Fibroblast of lung (primary cell): ENCODE measurements around the gene CEP170.

ENCODE experiments used
- EZH2 ChIP-seq: IDR thresholded peaks from 2 replicates; pipeline ENCODE4 v1.5.1; 2012; ENCODE audit warnings: low read length, control low read depth, mild to moderate bottlenecking; ENCODE audit errors: missing control alignments
- TF ChIP-seq, protein P1 (sequence below), 2 donors: IDR thresholded peaks in 1 of 2; conservative IDR thresholded peaks in 1 of 2; 1 replicate in 1 of 2; 2 replicates in 1 of 2; pipeline ENCODE4 v1.5.1; 2011 to 2012; ENCODE audit warnings: low read length in 2 of 2, control low read depth in 1 of 2, inconsistent platforms in 1 of 2, low read depth in 1 of 2, mild to moderate bottlenecking in 1 of 2

DNA sequence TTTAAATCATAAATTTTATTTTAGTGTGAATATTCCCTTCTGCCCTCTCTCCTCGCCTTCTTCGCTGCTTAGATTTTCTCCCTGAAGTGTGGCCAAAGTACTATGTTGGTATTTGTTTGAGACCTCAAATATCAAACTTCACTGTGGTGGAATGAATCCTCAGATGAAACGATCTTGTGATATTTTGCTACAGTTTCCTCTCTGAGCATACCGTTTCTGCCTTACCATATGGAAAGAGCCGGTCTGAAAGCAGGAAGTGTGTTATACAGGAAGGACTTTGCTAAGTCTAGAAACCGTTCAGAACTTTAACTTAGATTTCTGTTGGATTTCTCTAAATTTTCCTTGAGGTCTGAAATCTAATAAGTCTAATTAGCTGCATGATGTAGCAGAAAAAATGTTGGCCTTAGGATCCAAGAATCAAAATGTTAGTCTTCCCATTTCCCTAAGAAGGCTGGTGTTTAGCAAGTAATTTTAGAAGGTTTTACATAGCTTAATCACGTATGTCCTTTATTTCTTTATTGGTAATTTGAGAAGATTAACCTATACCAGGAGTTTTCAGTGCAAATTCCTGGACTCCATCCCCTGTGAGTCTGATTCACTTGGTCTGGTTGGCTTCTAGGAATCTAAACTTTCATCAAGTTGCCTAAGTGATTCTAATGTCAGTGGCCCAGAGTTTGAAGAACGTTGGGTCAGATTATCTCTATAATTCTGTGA is 31.5 kb upstream of the CEP170 start:
- TF ChIP-seq, protein P1, sequence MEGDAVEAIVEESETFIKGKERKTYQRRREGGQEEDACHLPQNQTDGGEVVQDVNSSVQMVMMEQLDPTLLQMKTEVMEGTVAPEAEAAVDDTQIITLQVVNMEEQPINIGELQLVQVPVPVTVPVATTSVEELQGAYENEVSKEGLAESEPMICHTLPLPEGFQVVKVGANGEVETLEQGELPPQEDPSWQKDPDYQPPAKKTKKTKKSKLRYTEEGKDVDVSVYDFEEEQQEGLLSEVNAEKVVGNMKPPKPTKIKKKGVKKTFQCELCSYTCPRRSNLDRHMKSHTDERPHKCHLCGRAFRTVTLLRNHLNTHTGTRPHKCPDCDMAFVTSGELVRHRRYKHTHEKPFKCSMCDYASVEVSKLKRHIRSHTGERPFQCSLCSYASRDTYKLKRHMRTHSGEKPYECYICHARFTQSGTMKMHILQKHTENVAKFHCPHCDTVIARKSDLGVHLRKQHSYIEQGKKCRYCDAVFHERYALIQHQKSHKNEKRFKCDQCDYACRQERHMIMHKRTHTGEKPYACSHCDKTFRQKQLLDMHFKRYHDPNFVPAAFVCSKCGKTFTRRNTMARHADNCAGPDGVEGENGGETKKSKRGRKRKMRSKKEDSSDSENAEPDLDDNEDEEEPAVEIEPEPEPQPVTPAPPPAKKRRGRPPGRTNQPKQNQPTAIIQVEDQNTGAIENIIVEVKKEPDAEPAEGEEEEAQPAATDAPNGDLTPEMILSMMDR (conservative IDR thresholded peaks at IDR 0.05 in 1 of 2, IDR thresholded peaks at IDR 0.05 in 1 of 2; ENCODE audit: low read depth in 1 of 2, low read length in 2 of 2) = no peak
- no peak for TF ChIP-seq EZH2
